Stimulated activated effector memory CD8-positive, alpha-beta T cell treated with anti-CD3 and anti-CD28 coated beads, Interleukin-12 subunit alpha, Interleukin-12 subunit beta, amount 100 ng/mL, for 72 hours (primary cell): Measurements from ENCODE around the gene MAP4K2.

Source experiments
- ATAC-seq: fragments of 150-1000 bp; cut with Tn5 transposase; 2 replicates; pipeline ENCODE4 v1.10.0; 2021
- DNase-seq, 2 donors: peaks; one replicate each; pipeline ENCODE4 v3.0.0; 2021 to 2022; ENCODE audit warnings: low spot score in 2 of 2
- H3K27ac Mint-ChIP-seq: one replicate; pipeline ENCODE4 v1.8.0; 2022; ENCODE audit warnings: mild to moderate bottlenecking, mixed read lengths
- H3K36me3 Mint-ChIP-seq: one replicate; pipeline ENCODE4 v1.8.0; 2022; ENCODE audit warnings: mild to moderate bottlenecking, mixed read lengths
- H3K4me1 Mint-ChIP-seq: one replicate; pipeline ENCODE4 v1.8.0; 2022; ENCODE audit warnings: mixed read lengths
- H3K4me3 Mint-ChIP-seq: one replicate; pipeline ENCODE4 v1.8.0; 2022; ENCODE audit warnings: mild to moderate bottlenecking, mixed read lengths
- H3K9me3 Mint-ChIP-seq: one replicate; pipeline ENCODE4 v1.8.0; 2022; ENCODE audit warnings: mixed read lengths

MAP4K2 gene

DNA sequence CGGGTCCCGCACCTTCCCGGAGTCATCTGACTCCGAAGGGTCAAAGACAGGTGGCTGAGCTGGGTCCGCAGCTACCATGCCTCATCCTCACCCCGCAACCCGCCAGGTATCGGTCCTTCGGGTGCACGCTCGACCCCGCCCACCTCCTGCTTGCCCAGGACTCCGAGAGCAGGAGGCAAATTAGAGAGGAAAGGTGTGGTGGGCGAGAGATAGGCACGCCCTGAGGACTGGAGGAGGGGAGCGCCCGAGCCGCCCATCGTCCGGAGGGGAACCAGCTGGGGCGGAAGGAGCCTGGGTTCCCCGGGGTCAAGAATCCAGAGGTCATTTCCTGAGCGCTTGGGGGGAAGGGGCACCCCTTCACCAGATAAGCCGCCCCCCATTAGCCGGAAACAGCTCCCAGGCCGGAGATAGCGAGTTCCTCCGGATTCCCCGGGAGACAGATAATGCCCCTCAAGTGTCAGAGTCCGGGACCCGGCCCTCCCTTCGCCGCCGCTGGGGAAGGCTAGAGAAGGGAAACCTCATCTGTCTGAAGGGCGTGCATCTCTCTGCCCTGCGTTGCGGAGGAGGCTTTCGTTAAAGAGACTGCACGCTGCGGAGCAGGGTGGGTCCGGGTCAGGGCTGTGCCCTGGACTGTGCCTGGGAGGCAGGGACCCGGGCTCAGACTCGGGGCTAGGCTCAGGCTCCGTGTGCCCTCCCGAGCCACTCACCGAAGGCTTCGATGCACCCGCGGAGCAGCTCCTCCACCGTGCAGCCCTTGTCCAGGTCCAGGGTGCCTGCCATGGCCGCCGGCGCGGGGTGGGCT, 60.7 kb downstream of the MAP4K2 start:
- H3K27ac Mint-ChIP-seq: peak overlapping the region; percentile 83
- DNase-seq (no peak), ATAC-seq (peak; percentile 39)
- H3K4me3 Mint-ChIP-seq: peak overlapping the region; percentile 92
- H3K4me1 Mint-ChIP-seq: peaks cover 47% of the 10 kb centered on the region
- peaks cover 32% of the 10 kb centered on the region for H3K36me3 Mint-ChIP-seq
- no peaks in the 10 kb centered on the region for H3K9me3 Mint-ChIP-seq

DNA sequence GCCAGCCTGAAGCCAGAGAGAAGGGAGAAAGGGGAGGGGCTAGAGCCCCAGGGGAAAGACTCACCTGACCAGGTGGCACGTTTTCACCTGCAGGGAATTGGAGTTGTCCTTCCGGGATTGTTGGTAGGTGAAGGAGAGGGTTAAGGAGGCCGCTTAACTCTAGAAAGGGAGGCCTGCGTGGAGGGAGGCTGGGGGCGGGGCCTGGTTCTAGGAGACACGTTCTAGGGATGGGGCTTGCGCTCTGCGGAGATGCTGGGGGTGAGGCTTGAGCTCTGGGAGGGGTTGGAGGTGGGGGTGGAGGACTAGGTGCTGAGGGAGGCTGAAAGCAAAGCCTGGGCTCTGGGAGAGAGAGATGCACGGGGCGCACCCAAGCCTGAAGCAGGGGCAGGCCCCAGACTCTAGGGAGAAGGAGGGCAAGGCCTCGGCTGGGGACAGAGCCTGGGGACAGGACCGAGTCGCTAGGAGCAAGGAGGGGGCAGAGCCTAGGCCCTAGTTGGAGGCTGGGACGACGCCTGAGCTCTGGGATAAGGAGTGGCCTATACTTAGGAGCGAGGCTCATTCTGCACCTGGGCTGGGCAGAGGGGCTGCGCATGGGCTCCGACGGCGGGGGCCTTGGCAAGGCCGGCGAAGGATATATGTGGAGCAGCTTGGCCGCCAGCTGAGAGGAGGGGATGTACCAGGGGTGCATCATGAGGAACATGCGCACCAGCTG, 61.5 kb downstream of the MAP4K2 start:
- peaks cover 47% of the 10 kb centered on the region for H3K4me1 Mint-ChIP-seq

DNA sequence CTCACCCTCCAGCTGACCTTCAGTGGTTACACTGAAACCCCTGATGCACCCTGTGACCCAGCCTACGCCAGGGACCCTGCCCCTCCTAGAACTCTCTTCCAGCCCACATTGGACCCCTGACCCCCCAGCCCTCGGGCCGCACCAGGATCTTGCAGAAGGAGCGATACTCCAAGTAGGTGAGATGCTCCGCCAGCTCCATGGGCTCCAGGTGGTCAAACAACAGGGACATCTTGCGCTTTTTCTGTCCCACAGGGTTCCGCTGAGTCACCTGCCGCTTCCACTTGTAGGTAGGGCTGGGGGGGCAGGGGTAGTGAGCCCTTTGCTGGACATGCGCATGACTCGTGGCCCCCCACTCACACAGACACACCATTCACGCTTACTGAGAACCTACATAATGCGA, 63.1 kb downstream of the MAP4K2 start:
- H3K27ac Mint-ChIP-seq: peak overlapping the region; percentile 83
- ATAC-seq (no peak), DNase-seq (no peak)
- peaks cover 41% of the 10 kb centered on the region for H3K4me1 Mint-ChIP-seq
- H3K36me3 Mint-ChIP-seq: peaks cover 34% of the 10 kb centered on the region
- no peaks in the 10 kb centered on the region for H3K9me3 Mint-ChIP-seq
- H3K4me3 Mint-ChIP-seq: no peak overlapping the region

More for the DNA sequence above, 61.5 kb downstream of the MAP4K2 start:
- H3K4me3 Mint-ChIP-seq: peak overlapping the region; percentile 92
- H3K27ac Mint-ChIP-seq: peak overlapping the region; percentile 83
- no peak for DNase-seq
- ATAC-seq: no peak
- H3K9me3 Mint-ChIP-seq: no peaks in the 10 kb centered on the region
- H3K36me3 Mint-ChIP-seq: peaks cover 35% of the 10 kb centered on the region

DNA sequence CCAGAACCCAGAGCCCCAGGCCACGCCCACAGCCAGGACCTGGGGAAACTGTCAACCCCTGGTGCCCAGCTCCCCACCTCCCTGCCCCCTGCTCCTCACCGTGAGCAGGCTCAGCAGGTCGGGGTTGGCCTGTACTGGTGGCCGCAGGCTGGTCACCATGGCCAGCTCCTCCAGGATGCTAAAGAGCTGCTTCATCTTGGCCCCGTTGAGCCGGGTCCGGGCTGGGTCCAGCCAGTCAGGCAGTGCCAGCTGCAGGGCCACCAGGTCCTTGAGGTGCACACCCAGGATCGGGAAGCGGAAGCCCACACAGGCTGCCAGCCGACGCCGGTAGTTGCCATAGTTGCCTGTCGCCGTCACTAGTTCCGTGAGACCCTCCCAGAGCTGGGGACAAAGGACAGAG, 66.4 kb downstream of the MAP4K2 start:
- H3K27ac Mint-ChIP-seq: peak overlapping the region; percentile 84
- H3K4me1 Mint-ChIP-seq: peaks cover 22% of the 10 kb centered on the region
- ATAC-seq (no peak), DNase-seq (no peak)
- no peaks in the 10 kb centered on the region for H3K9me3 Mint-ChIP-seq
- H3K36me3 Mint-ChIP-seq: peaks cover 53% of the 10 kb centered on the region
- H3K4me3 Mint-ChIP-seq: no peak overlapping the region

DNA sequence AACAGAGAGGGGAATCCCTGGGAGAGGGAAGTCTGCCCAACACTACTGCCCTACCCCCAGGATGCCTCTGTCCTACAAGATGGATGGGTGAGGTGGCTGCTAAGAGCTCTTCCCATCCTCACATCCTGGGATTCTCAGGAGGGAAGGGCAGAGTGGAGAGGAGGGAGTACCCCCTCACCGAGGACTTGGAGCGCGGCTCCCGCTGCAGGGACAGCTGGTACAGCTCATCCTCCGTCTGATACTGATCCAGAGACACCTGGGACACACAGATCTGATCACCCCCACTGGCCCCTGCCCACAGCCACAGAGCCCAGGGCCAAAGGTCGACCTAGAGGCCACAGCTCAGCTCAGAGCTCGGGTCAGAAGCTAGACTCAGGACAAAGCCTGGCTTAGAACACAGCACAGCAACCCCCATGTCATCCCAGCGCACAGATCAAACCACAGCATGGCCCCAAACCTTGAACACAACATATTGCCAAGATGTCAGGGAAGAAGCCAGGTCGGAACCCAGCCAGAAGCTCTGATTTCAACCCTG, 67.2 kb downstream of the MAP4K2 start:
- Mint-ChIP-seq H3K9me3 (no peaks in the 10 kb centered on the region), H3K4me3 (no peak overlapping the region), H3K36me3 (peaks cover 61% of the 10 kb centered on the region), H3K4me1 (peaks cover 15% of the 10 kb centered on the region), H3K27ac (peak overlapping the region; percentile 84)
- no peak for ATAC-seq
- DNase-seq: no peak
